ENCODE data around the gene UNC5CL.
"Not testable (repeated sequence)": the region's sequence is repeated elsewhere in the genome, so short reads cannot be mapped to it uniquely, and the experiment has no call there.

UNC5CL gene

GRCh38 chr6:41038205-41038604 is 816 bp downstream of the UNC5CL start:
- no peak for DNase-seq (ENCODE audit: low spot score)

GRCh38 chr6:41037107-41037900 is 1.7 kb downstream of the UNC5CL start:
- DNase-seq (ENCODE audit: low spot score) = no peak

GRCh38 chr6:41036601-41037000 is 2.4 kb downstream of the UNC5CL start:
- no peak for DNase-seq (ENCODE audit: low spot score)

DNA sequence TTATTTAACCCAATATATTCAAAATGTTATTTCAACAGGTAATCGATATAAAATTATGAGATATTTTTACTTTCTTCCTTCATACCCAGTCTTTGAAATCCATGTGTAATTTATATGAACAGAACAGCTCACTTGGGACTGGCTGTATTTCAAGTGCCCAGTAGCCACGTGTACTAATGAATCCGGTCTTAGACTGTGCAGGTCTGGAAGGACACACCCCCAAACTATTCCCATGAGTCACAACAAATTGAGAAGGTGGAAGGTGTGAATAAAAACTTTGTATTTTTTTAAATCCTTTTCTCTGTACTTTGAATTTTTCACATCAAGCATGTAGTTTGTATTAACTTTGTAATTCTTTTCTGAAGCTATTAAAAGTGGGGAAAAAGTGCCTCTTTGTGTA is 2.8 kb downstream of the UNC5CL start:
- DNase-seq (ENCODE audit: low spot score) = no peak

GRCh38 chr6:41033776-41034175 is 5.2 kb downstream of the UNC5CL start:
- no peak for DNase-seq (ENCODE audit: low spot score)

DNA sequence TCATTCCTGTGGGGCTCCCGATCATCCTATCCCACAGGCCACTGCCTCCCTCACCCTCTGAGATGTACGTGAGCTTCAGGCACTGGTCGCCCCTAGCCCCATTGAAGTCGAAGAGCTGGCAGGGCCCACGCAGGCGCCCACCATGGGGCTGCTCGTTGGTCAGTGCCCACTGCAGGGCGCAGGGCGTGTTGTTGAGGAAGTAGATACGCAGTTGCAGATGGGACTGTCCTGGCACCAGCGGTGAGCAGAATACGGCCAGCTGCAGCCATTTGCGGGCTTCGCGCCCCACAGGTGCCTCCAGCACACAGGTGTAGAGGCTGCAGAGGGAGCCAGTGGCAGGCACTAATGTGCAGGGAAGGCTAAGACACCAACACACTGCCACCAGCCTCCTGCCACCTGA is 6.2 kb downstream of the UNC5CL start:
- DNase-seq (ENCODE audit: low spot score) = no peak

GRCh38 chr6:41028561-41029412 is 10.2 kb downstream of the UNC5CL start:
- no peak for DNase-seq (ENCODE audit: low spot score)

GRCh38 chr6:41027799-41028560 is 11.0 kb downstream of the UNC5CL start:
- peak; percentile 94 for DNase-seq (ENCODE audit: low spot score)

GRCh38 chr6:41027241-41027640 is 11.8 kb downstream of the UNC5CL start:
- DNase-seq (ENCODE audit: low spot score) = no peak

DNA sequence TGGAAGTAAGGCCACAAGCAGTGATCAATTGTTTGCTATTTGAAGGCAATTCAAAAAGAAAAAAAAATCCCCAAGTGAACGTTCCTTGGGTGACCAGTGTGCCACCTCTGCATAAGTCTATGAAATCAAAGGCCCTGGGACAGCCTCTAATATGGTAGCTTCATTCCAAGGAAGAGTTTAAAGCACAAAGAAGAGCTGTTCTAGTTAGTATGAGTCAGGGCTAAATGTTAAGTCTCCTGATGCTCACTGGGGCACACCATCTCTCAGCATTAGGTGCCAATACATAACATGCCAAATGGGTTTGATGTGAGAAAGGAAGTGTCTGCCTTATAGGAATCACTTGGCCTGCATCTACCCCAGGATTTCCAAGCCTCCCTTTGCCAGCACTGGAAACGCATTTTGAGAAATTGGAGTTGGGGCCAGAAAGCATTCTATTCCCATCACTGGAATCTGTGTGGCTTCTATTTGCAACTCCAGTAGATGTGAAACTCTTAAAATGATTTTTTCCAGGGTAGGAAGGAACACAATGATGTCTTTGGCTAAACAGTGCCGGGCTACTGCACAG is 13.0 kb downstream of the UNC5CL start:
- no peak for DNase-seq (ENCODE audit: low spot score)

DNA sequence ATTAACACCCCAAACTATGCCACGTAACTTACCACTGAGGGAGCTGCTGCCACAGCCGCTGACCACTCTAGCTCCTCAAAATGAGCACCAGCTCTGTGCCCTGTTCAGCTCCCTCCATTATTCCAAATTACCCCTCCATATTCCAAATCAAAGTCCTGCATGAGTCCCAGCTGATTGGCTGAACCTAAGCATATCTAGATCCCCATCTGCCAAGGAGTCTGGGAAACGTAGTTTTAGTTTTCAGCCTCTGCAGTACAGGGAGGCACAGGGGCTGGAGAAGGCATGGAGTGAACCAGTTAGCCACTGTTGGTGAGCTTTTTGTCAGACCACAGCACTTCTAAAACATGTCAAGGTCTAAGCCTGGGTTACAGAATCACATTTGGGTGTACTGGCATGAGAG is 15.9 kb downstream of the UNC5CL start:
- DNase-seq (ENCODE audit: low spot score) = no peak

- no peak for DNase-seq (ENCODE audit: low spot score)
Measured at GRCh38 chr6:41022294-41022693, 16.7 kb downstream of the UNC5CL start.

GRCh38 chr6:41021832-41022231 is 17.2 kb downstream of the UNC5CL start:
- DNase-seq (ENCODE audit: low spot score) = peak; percentile 68

GRCh38 chr6:41017663-41018062 is 21.4 kb downstream of the UNC5CL start:
- no peak for DNase-seq (ENCODE audit: low spot score)

DNA sequence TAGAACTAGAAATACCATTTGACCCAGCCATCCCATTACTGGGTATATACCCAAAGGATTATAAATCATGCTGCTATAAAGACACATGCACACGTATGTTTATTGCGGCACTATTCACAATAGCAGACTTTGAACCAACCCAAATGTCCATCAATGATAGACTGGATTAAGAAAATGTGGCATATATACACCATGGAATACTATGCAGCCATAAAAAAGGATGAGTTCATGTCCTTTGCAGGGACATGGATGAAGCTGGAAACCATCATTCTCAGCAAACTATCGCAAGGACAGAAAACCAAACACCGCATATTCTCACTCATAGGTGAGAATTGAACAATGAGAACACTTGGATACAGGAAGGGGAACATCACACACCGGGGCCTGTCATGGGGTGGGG is 23.2 kb downstream of the UNC5CL start:
- DNase-seq (ENCODE audit: low spot score) = not testable (repeated sequence)

DNA sequence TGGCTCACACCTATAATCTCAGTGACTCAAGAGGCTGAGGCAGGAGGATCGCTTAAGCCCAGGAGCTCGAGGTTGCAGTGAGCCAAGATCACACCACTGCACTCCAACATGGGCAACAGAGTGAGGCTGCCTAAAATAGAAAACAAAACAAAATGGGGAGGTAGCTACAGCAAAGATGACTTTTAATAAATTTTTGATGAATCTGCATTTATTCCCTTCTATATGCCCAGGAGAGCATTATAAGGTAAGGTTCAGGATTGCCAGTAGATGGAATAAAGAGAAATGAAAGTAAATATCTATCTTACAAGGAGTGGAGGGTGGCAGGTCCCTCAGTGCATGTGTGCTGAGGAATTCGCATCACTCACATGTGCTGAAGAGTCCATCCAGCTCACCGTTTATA is 24.2 kb downstream of the UNC5CL start:
- DNase-seq (ENCODE audit: low spot score) = no peak

- no peak for DNase-seq (ENCODE audit: low spot score)
Measured at GRCh38 chr6:41013466-41014153, 25.4 kb downstream of the UNC5CL start.

- no peak for DNase-seq (ENCODE audit: low spot score)
Measured at GRCh38 chr6:41011673-41012072, 27.3 kb downstream of the UNC5CL start.

DNA sequence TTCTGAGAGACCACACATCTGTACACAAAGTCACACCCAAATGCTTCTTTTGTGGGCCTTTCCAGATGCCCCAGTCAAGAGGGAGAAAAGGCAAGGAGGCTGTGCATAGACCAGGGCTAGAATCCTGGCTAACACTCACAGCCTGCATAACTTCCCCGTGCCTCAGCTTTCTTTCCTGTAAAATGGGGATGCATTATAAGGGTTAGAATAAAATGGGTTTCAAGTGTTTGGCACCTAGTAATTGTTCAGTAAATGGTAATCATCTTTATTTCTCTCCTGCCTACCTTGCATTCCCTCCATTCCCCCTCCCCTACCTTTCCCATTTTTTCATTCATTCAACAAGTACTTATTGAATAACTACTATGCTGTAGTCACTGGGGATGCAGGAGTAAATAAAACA is 29.4 kb downstream of the UNC5CL start:
- DNase-seq (ENCODE audit: low spot score) = no peak

DNA sequence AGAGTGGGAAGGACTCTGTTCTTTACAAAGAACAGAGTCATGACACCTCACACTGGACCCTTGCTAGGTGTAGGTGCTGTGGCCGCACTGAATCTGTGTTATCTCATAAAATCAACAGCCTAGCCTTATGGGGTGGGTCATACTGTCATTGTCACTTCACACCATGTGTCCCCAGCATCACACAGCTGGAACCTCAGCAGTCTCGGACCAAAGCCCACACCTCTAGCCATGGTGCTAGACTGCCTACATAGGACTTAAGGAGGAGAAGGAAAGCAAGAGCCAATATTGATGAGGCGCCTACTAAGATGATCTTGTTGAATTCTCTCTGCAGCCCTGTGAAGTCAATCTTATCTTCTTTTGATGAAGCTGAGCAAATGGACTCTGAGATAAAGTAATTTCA is 31.0 kb downstream of the UNC5CL start:
- no peak for DNase-seq (ENCODE audit: low spot score)

- not testable (repeated sequence) for DNase-seq (ENCODE audit: low spot score)
Measured at GRCh38 chr6:41006980-41007379, 32.0 kb downstream of the UNC5CL start.

GRCh38 chr6:41006217-41006616 is 32.8 kb downstream of the UNC5CL start:
- peak; percentile 24 for DNase-seq (ENCODE audit: low spot score)
